Astrocyte (in vitro differentiated cells and primary cell): ENCODE data around the gene GBF1.

ENCODE experiments used
- CTCF ChIP-seq: IDR thresholded peaks from 2 replicates; pipeline ENCODE4 v1.5.1; 2011; ENCODE audit warnings: low read depth, mild to moderate bottlenecking, inconsistent platforms, low read length, moderate library complexity; ENCODE audit not compliant: insufficient read depth
- EZH2 ChIP-seq: IDR thresholded peaks from 2 replicates; pipeline ENCODE4 v1.6.1; 2012; ENCODE audit warnings: mild to moderate bottlenecking, low read length, inconsistent platforms; ENCODE audit not compliant: insufficient read depth

- TF ChIP-seq CTCF = no peak
- no peak for TF ChIP-seq EZH2
Observed at GRCh38 chr10:102344067-102344466, 98.7 kb downstream of the GBF1 start.
